Natural killer cell (primary cell): ENCODE results near the gene EXD2. TPM values are rescaled to one million over a fixed set of nuclear protein-coding genes. Genes with fewer than 3 reads are reported as not detected.

Source experiments
- ATAC-seq, 3 donors: fragments of 150-1000 bp in 2 of 3; fragments of 200-7000 bp in 1 of 3; cut with Tn5 transposase; 1 replicate in 1 of 3; 2 replicates in 2 of 3; pipeline ENCODE4 v1.10.0; 2021; ENCODE audit warnings: mild to moderate bottlenecking in 2 of 3, moderate library complexity in 2 of 3
- DNase-seq, 2 donors: peaks; one replicate each; pipeline versions ENCODE4 v3.0.0 to v3.0.0-alpha.2; 2013 to 2021; ENCODE audit warnings: mixed read lengths in 1 of 2
- H3K27ac ChIP-seq: one replicate; pipeline ENCODE4 v1.5.1; 2013; ENCODE audit warnings: mild to moderate bottlenecking, low read length
- H3K27me3 ChIP-seq: one replicate; pipeline ENCODE4 v1.6.1; 2013; ENCODE audit warnings: low read length; ENCODE audit not compliant: control insufficient read depth, insufficient read depth
- H3K36me3 ChIP-seq: one replicate; pipeline ENCODE4 v1.6.1; 2013; ENCODE audit warnings: low read length; ENCODE audit not compliant: control insufficient read depth, insufficient read depth
- H3K4me1 ChIP-seq: one replicate; pipeline ENCODE4 v1.6.1; 2013; ENCODE audit warnings: low read length; ENCODE audit not compliant: control insufficient read depth, insufficient read depth
- H3K4me3 ChIP-seq: one replicate; pipeline ENCODE4 v1.5.1; 2013; ENCODE audit warnings: low read length
- H3K9me3 ChIP-seq: one replicate; pipeline ENCODE4 v1.6.1; 2013; ENCODE audit warnings: low read length; ENCODE audit not compliant: control insufficient read depth, insufficient read depth
- H3K27ac Mint-ChIP-seq, 2 donors: one replicate each; pipeline ENCODE4 v1.8.0; 2022; ENCODE audit warnings: mild to moderate bottlenecking in 2 of 2, mixed read lengths in 2 of 2, moderate library complexity in 1 of 2
- H3K27me3 Mint-ChIP-seq, 2 donors: one replicate each; pipeline ENCODE4 v1.8.0; 2022; ENCODE audit warnings: low read depth in 2 of 2, mixed read lengths in 2 of 2
- H3K36me3 Mint-ChIP-seq: one replicate; pipeline ENCODE4 v1.8.0; 2022; ENCODE audit warnings: mixed read lengths
- H3K4me1 Mint-ChIP-seq, 2 donors: one replicate each; pipeline ENCODE4 v1.8.0; 2022; ENCODE audit warnings: mixed read lengths in 2 of 2
- H3K4me3 Mint-ChIP-seq: one replicate; pipeline ENCODE4 v1.8.0; 2022; ENCODE audit warnings: mild to moderate bottlenecking, moderate library complexity, mixed read lengths
- H3K9me3 Mint-ChIP-seq, 2 donors: one replicate each; pipeline ENCODE4 v1.8.0; 2022; ENCODE audit warnings: mixed read lengths in 2 of 2
- CTCF ChIP-seq: fragments of 200-600 bp; IDR thresholded peaks from one replicate; pipeline ENCODE4 v1.8.0; 2022; ENCODE audit warnings: antibody characterized with exemption
- WGBS: methylation state at CpG from one replicate; pipeline ENCODE4 v1.1.7; 2013; ENCODE audit warnings: missing lambda C conversion rate; ENCODE audit not compliant: insufficient coverage; 5-methylcytosine and 5-hydroxymethylcytosine counted together
- intact Hi-C: fragments of 100-400 bp; cut with micrococcal nuclease; formaldehyde crosslinking; loops from one replicate; pipeline ENCODE4 v1.14.2; 2022
- total RNA-seq, 4 donors: library from RNA; stranded (reverse); fragments of 120-200 nt in 1 of 4; gene quantifications; one replicate each; pipeline versions ENCODE4 v1.2.3 to v1.2.4, GENCODE V29; 2013 to 2022

The EXD2 gene
- total RNA-seq, 3 donors from 2014 or later (not counting 1 experiment from before 2014, with no cell fraction given) = 2.0 to 4.9 (median 2.9) TPM

- Mint-ChIP-seq H3K36me3 (no peaks in the 10 kb centered on the region), H3K9me3 (no peaks in the 10 kb centered on the region), H3K27ac (no peak overlapping the region), H3K4me3 (no peak overlapping the region), H3K27me3 (peaks cover 38 to 43% of the 10 kb centered on the region in 2 donors), H3K4me1 (peaks cover 0 to 5% of the 10 kb centered on the region in 2 donors)
- H3K27ac ChIP-seq = no peak overlapping the region
- WGBS = 46% methylated on average over 5 of the region's 5 CpGs
- DNase-seq (no peak), ATAC-seq (no peak)
- H3K9me3 ChIP-seq = no peaks in the 10 kb centered on the region
- intact Hi-C loops = no loop called here
- H3K4me1 ChIP-seq = peaks cover 9% of the 10 kb centered on the region
- H3K4me3 ChIP-seq = no peak overlapping the region
- peaks cover 29% of the 10 kb centered on the region for H3K27me3 ChIP-seq
- no peak for TF ChIP-seq CTCF
- H3K36me3 ChIP-seq = no peaks in the 10 kb centered on the region
Measured at GRCh38 chr14:69261761-69262331, 70.5 kb downstream of the EXD2 start.

GRCh38 chr14:69262516-69262915 lies 71.2 kb downstream of the EXD2 start:
- intact Hi-C loops = no loop called here
- H3K9me3 Mint-ChIP-seq = no peaks in the 10 kb centered on the region
- TF ChIP-seq CTCF = no peak
- no peak overlapping the region for H3K4me3 ChIP-seq
- ATAC-seq (no peak), DNase-seq (no peak)
- no peak overlapping the region for H3K27ac ChIP-seq
- no peaks in the 10 kb centered on the region for H3K9me3 ChIP-seq
- H3K27me3 ChIP-seq = peaks cover 29% of the 10 kb centered on the region
- no peak overlapping the region for H3K4me3 Mint-ChIP-seq
- no peak overlapping the region for H3K27ac Mint-ChIP-seq
- WGBS = 77% methylated on average over 3 of the region's 3 CpGs
- H3K4me1 Mint-ChIP-seq = peaks cover 0 to 5% of the 10 kb centered on the region in 2 donors
- H3K36me3 ChIP-seq = no peaks in the 10 kb centered on the region
- H3K27me3 Mint-ChIP-seq = peaks cover 38 to 43% of the 10 kb centered on the region in 2 donors
- no peaks in the 10 kb centered on the region for H3K36me3 Mint-ChIP-seq
- peaks cover 9% of the 10 kb centered on the region for H3K4me1 ChIP-seq

- DNase-seq (no peak), ATAC-seq (no peak)
- Mint-ChIP-seq H3K9me3 (no peaks in the 10 kb centered on the region), H3K4me1 (peaks cover 0 to 5% of the 10 kb centered on the region in 2 donors), H3K27ac (no peak overlapping the region), H3K27me3 (peaks cover 34 to 38% of the 10 kb centered on the region in 2 donors), H3K4me3 (no peak overlapping the region), H3K36me3 (no peaks in the 10 kb centered on the region)
- no peaks in the 10 kb centered on the region for H3K9me3 ChIP-seq
- H3K27ac ChIP-seq = no peak overlapping the region
- H3K4me3 ChIP-seq = no peak overlapping the region
- TF ChIP-seq CTCF = no peak
- no peaks in the 10 kb centered on the region for H3K36me3 ChIP-seq
- intact Hi-C loops = no loop called here
- WGBS = 83% methylated on average over 6 of the region's 6 CpGs
- H3K27me3 ChIP-seq = peaks cover 22% of the 10 kb centered on the region
- peaks cover 9% of the 10 kb centered on the region for H3K4me1 ChIP-seq
Measured at GRCh38 chr14:69263364-69263763, 72.1 kb downstream of the EXD2 start.

GRCh38 chr14:69263771-69264170 lies 72.5 kb downstream of the EXD2 start:
- no peaks in the 10 kb centered on the region for H3K9me3 Mint-ChIP-seq
- TF ChIP-seq CTCF = no peak
- Histone ChIP-seq H3K4me1 (peaks cover 9% of the 10 kb centered on the region), H3K27ac (no peak overlapping the region), H3K4me3 (no peak overlapping the region), H3K9me3 (no peaks in the 10 kb centered on the region), H3K27me3 (peaks cover 20% of the 10 kb centered on the region), H3K36me3 (no peaks in the 10 kb centered on the region)
- no peak for DNase-seq
- H3K4me3 Mint-ChIP-seq = no peak overlapping the region
- peaks cover 0 to 5% of the 10 kb centered on the region in 2 donors for H3K4me1 Mint-ChIP-seq
- 81% methylated on average over 8 of the region's 8 CpGs for WGBS
- no peak overlapping the region for H3K27ac Mint-ChIP-seq
- no peak for ATAC-seq
- H3K27me3 Mint-ChIP-seq = peaks cover 29 to 34% of the 10 kb centered on the region in 2 donors
- intact Hi-C loops = no loop called here
- H3K36me3 Mint-ChIP-seq = no peaks in the 10 kb centered on the region
